ENCODE measurements around the gene ACP3.

GRCh38 chr3:132315851-132316250 is 1.4 kb upstream of the ACP3 start:
- TF ChIP-seq CTCF (IDR thresholded peaks at IDR 0.05) (no peak), POLR2A (IDR thresholded peaks at IDR 0.05) (no peak)
